ENCODE data around the gene ACY1. TPM values are rescaled to one million over a fixed set of nuclear protein-coding genes. Genes with fewer than 3 reads are reported as not detected.

The ACY1 gene
- polyA plus RNA-seq, 1 donor (not counting 4 experiments of a cell fraction or from before 2014, with no cell fraction given) = 71.8 TPM

DNA sequence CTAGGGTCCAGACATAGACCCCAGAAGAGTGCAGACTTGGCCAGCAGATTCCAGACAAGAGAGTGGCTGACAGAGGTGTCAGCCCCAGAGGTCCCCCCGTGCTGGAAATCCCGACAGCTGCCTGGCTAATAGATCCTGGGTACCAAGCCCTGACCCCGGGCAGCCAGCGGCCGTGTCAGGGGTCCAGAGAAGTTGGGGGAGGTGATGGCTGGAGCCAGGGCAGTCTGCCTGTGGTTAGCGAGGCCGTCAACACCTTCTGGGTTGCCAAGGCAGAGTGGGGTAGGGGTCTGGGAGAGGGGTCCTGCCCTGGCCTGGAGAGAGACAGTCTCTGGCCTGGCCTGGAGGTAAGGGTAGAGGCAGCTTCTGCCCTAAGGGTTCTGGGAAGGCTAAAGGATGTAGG, 37.5 kb downstream of the ACY1 start:
- Histone ChIP-seq H3K4me3 (ENCODE audit: control insufficient read depth in 2 of 3, extremely low read depth in 1 of 3, insufficient read depth in 2 of 3, low read depth in 1 of 3, low read length in 3 of 3) (no peak overlapping the region), H3K9me3 (ENCODE audit: control insufficient read depth, low read depth, low read length) (no peaks in the 10 kb centered on the region), H3K9ac (ENCODE audit: control insufficient read depth, extremely low read depth, insufficient read depth, low read length) (no peak overlapping the region), H2AFZ (ENCODE audit: control insufficient read depth, low read length) (no peak overlapping the region), H3K4me2 (ENCODE audit: control insufficient read depth, extremely low read depth, insufficient read depth, low read depth, low read length) (no peak overlapping the region), H3K4me1 (ENCODE audit: control insufficient read depth, extremely low read depth, insufficient read depth, low read length) (no peaks in the 10 kb centered on the region), H3K27me3 (ENCODE audit: control insufficient read depth, extremely low read depth, insufficient read depth, low read length) (no peaks in the 10 kb centered on the region), H3K27ac (ENCODE audit: control insufficient read depth, insufficient read depth, low read length) (no peak overlapping the region), H3K36me3 (ENCODE audit: control insufficient read depth in 2 of 2, extremely low read depth in 1 of 2, insufficient read depth in 2 of 2, low read length in 2 of 2) (no peaks in the 10 kb centered on the region), H4K20me1 (ENCODE audit: control insufficient read depth, extremely low read depth, insufficient read depth, low read length) (no peaks in the 10 kb centered on the region), H3K9me1 (ENCODE audit: control insufficient read depth, extremely low read depth, insufficient read depth, low read length) (no peaks in the 10 kb centered on the region), H3K79me2 (ENCODE audit: control insufficient read depth, insufficient read depth, low read length) (no peaks in the 10 kb centered on the region)
- dilution Hi-C loops (cut with MboI; ENCODE audit: extremely low pct_ligation_motif_present, low sequenced_read_pairs) = no loop called here
- TF ChIP-seq EZH2 (IDR thresholded peaks at IDR 0.05; ENCODE audit: low read length) = no peak
- TF ChIP-seq, protein P1, sequence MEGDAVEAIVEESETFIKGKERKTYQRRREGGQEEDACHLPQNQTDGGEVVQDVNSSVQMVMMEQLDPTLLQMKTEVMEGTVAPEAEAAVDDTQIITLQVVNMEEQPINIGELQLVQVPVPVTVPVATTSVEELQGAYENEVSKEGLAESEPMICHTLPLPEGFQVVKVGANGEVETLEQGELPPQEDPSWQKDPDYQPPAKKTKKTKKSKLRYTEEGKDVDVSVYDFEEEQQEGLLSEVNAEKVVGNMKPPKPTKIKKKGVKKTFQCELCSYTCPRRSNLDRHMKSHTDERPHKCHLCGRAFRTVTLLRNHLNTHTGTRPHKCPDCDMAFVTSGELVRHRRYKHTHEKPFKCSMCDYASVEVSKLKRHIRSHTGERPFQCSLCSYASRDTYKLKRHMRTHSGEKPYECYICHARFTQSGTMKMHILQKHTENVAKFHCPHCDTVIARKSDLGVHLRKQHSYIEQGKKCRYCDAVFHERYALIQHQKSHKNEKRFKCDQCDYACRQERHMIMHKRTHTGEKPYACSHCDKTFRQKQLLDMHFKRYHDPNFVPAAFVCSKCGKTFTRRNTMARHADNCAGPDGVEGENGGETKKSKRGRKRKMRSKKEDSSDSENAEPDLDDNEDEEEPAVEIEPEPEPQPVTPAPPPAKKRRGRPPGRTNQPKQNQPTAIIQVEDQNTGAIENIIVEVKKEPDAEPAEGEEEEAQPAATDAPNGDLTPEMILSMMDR (optimal IDR thresholded peaks at IDR 0.05 in 1 of 3, IDR thresholded peaks at IDR 0.05 in 1 of 3, conservative IDR thresholded peaks at IDR 0.05 in 1 of 3; ENCODE audit: extremely low read depth in 1 of 3, insufficient read depth in 2 of 3, low read length in 3 of 3) = no peak
- no peak for FAIRE-seq
- no peak for DNase-seq (ENCODE audit: low read depth, low spot score)

DNA sequence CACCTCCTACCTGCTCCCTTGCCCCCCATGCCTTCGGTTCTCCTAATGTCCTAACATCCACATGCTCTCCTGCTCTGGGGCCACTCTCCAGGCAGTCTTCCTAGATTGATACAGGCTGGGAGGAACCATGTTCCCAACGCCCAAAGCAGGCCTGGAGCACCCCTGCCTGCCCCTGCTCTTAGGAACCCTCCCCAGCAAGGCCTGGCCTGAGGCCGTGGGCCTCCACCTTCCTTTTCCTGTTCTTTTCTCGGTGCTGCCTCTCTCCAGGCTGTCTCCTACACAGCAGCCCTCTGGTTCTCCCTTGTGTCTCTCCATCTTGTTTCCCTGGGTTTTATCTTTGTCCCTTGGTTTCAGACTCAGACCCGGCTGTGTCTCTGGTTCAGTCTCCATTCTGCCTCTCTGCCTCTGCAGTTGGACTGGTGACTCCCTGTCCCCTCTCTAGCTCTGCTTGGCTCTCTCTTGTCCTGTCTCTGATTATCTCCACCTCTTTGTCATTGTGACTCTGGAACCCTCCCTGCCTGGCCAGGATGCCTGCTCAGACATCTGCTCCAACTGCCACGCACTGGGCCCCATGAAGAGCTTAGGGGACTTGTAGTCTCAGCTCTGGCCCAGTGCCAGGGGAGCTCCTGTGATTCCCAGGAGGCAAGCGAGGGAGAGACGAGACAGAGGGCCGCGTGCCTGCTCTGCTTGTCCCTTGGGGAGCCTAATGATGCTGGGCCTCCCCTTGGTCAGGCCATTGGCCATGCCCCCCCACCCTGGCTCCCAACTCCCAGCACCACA, 38.3 kb downstream of the ACY1 start:
- TF ChIP-seq, protein P1 (optimal IDR thresholded peaks at IDR 0.05 in 1 of 3, IDR thresholded peaks at IDR 0.05 in 1 of 3, conservative IDR thresholded peaks at IDR 0.05 in 1 of 3; ENCODE audit: extremely low read depth in 1 of 3, insufficient read depth in 2 of 3, low read length in 3 of 3) = no peak
- no peak for TF ChIP-seq EZH2 (IDR thresholded peaks at IDR 0.05; ENCODE audit: low read length)
- no peaks in the 10 kb centered on the region for H3K4me1 ChIP-seq (ENCODE audit: control insufficient read depth, extremely low read depth, insufficient read depth, low read length)
- no peaks in the 10 kb centered on the region for H4K20me1 ChIP-seq (ENCODE audit: control insufficient read depth, extremely low read depth, insufficient read depth, low read length)
- no peak overlapping the region for H3K27ac ChIP-seq (ENCODE audit: control insufficient read depth, insufficient read depth, low read length)
- H3K4me3 ChIP-seq (ENCODE audit: control insufficient read depth in 2 of 3, extremely low read depth in 1 of 3, insufficient read depth in 2 of 3, low read depth in 1 of 3, low read length in 3 of 3) = no peak overlapping the region
- H3K27me3 ChIP-seq (ENCODE audit: control insufficient read depth, extremely low read depth, insufficient read depth, low read length) = no peaks in the 10 kb centered on the region
- H3K79me2 ChIP-seq (ENCODE audit: control insufficient read depth, insufficient read depth, low read length) = no peaks in the 10 kb centered on the region
- DNase-seq (ENCODE audit: low read depth, low spot score) = no peak
- no peaks in the 10 kb centered on the region for H3K9me1 ChIP-seq (ENCODE audit: control insufficient read depth, extremely low read depth, insufficient read depth, low read length)
- no peak for FAIRE-seq
- no peak overlapping the region for H3K9ac ChIP-seq (ENCODE audit: control insufficient read depth, extremely low read depth, insufficient read depth, low read length)
- peak overlapping the region; percentile 33 for H2AFZ ChIP-seq (ENCODE audit: control insufficient read depth, low read length)
- no peaks in the 10 kb centered on the region for H3K9me3 ChIP-seq (ENCODE audit: control insufficient read depth, low read depth, low read length)
- dilution Hi-C loops (cut with MboI; ENCODE audit: extremely low pct_ligation_motif_present, low sequenced_read_pairs) = no loop called here
- H3K4me2 ChIP-seq (ENCODE audit: control insufficient read depth, extremely low read depth, insufficient read depth, low read depth, low read length) = no peak overlapping the region
- H3K36me3 ChIP-seq (ENCODE audit: control insufficient read depth in 2 of 2, extremely low read depth in 1 of 2, insufficient read depth in 2 of 2, low read length in 2 of 2) = no peaks in the 10 kb centered on the region
